NCI-H187 (cell line): ENCODE data around the gene SLC13A4.
"Not testable (repeated sequence)": the region's sequence is repeated elsewhere in the genome, so short reads cannot be mapped to it uniquely, and the experiment has no call there.

Experiments used
- DNase-seq, 2 experiments: peaks; one replicate each; lab custom pipeline; 2025; lab: John Stamatoyannopoulos, UW

SLC13A4 gene

DNA sequence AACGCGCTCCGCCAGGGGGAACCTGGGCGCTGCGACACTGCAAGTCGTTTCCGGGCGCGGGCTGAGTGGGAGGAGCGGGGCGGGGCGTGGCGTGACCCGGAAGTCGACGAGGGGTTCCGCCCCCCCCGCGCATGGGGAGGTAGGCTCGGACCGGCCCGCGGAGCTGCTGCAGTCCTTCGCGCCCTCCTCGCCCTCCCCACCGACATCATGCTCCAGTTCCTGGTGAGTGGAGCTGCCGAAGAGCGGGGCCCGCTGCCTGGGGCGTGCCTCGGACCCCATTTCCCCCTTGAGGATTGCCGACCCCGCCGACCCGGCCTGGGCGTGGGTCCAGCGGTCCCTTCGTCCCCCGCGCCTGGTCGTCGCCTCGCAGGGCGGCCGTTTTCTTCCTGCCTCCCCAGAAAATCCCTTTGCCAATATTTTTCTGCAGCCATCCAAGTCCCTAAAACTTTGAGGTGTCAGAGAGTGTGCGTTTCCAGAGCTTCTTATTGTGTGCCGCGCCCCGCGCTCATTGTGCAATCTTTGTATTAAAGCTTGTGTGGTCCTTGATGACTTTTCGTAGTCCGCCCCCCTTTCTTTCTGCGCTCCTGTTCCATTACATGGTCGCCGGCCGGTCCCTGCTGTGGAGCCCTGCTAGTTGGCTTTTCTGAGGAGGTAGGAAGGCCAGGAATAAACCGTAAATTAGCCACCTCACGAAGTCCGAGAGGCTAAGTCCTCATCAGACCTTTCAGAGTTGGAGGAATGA is 65.4 kb downstream of the SLC13A4 start, which contains the start of gene STMP1:
Gene STMP1 (plus strand): TSS at position 142 of the 742 bp plus-strand sequence.
- peak; percentile 86 to 97 for DNase-seq

DNA sequence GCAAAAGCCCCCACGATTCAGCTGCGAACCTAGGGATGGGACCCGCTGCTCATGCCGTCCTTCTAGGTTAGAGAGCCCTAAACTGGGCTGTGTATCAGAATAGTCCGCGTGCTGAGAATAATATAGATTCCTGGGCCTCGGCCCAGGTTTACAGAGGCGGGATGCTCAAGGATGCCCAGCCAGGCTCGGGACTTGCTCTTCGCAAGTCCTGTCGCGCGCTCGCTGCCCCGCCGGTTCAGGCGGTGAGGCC is 65.9 kb downstream of the SLC13A4 start:
- no peak for DNase-seq

DNA sequence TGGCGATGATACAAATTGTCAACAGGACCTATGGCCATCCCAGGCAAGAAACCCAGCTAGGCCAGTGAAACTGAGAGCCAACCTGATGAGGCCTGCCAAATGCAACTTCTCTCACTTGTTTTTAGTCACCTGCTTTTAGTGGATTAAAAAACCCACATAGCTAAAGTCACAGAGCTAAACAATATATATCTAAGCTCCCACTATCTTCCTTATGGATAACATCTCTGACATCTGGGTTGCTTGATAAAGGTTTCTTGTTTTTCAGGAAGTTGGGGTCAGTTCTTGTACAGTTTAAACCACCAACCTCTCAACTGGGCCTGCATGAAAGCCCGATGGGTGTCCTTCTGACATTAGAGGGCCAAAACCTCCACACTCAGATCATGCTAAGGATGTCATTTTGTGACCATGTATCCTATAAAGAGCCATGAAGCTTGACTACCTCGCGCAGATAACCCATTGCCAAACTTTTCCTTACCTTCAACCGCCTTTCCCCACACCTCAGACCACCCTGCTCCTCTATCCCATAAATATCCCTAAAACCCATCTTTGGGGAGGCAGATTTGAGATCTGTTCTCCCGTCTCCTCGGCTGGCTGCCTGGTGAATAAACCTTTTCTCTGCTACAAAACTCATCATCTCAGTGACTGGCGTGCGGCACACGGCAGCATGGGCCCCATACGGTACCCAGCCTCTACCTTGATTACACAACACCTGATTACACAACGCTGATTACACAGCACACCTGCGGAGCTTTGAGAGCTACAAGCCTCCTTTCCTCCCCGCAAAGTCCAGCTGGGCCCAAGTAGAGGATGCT is 66.5 kb downstream of the SLC13A4 start:
- no peak for DNase-seq

DNA sequence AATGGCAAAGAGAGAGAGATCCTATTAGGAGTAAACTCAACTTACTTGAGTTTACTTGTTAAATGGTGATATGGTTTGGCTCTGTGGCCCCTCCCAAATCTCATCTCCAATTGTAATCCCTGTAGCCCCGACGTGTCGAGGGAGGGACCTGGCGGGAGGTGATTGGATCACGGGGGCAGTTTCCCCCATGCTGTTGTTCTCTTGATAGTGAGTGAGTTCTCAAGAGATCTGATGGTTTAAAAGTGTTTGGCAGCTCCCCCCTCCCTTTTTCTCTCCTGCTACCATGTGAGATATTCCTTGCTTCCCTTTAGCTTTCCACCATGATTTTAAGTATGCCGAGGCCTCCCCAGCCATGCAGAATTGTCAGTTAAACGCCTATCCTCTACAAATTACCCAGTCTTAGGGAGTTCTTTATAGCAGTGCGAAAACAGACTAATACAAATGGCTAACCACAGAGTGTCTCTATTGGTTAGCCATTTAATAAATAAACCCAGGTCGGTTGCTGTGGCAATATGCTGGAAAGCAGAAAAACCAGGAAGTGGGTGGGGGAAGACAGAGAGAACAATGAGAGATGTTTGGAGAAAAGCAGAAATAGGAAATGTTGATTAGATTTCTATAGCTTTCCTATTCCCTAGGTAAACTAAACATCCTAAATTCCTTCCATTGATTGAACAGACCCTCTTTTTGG is 68.7 kb downstream of the SLC13A4 start:
- DNase-seq, result no peak

DNA sequence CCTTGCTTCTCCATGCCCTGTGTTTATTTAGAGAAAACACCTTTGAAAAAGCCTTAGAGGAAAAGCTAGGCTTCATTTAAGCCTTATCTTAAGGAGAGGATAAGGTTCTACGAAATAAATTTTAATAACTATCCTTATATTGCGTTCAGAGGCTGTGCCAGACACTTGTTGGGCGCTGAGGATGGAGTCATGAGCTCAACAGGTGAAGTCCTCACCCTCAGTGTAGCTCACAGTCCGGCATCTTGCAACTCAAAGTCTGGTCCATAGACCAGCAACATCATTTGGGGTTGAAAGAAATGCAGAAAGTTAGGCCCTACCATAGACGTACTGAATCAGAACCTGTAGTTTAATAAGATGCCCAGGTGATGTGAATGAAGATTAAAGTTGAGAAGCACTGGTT is 69.4 kb downstream of the SLC13A4 start:
- DNase-seq, result no peak

DNA sequence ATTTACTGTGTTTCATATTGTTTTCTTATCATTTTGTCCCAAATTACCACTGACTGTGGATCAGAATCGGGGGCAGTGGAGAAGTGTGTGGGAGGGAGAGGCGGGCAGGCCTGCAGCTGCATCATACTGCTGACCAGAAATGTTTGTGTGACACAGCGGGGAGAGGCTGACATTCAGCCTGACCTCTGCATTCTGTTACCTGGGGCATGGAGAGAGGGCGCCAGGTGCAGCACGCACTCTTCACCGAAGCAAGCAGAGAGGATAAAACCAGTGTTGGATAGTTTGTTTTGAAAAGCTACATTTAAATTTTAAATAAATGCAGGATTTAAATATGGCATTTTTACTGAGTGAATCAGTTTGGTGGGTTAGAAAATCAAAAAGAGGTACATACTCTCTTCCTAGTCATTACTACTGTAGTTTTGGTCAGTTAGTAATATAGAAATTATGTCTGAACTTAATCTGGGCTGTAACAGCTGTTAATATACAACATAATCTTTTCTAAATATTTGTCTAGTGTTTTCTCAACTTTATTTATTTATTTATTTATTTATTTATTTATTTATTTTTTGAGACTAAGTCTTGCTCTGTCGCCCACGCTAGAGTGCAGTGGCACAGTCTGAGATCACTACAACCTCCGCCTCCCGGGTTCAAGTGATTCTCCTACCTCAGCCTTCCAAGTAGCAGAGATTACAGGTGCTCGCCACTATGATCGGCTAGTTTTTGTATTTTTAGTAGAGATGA is 74.5 kb downstream of the SLC13A4 start:
- no peak for DNase-seq

DNA sequence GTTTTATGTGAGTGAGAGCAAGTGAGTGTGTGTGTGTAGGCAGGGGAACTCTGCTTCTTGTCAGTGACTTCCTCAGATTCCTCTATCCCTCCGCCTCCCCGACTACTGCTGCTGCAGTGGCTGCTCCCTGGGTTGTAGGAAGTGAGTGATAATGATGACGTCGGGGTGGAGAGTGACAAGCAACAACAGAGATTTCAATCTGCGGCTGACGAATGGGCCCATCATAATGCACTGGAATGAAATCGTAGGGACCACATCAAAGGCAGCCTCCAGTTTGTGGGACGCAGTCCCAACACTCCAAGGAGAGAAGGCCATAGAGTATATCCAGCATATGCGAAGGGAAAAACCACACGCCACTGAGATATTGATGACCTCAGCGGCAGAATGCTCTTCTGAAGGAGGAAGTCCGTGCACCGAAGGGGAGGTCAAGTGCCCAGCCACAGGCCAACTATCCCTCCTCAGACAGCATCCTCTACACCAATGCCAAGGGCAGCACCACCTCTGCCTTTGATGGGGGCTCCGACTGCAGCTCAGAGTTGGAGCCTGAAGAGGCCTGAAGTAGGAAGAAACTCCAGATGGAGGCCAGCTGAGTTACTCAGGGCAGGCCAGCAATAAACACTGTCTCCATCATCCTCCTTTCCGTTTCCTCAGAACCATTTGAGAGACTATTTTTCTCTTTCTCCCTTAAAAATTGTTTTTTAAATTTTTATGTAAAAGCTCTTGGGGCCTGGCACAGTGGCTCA is 77.0 kb downstream of the SLC13A4 start:
- DNase-seq, result no peak

DNA sequence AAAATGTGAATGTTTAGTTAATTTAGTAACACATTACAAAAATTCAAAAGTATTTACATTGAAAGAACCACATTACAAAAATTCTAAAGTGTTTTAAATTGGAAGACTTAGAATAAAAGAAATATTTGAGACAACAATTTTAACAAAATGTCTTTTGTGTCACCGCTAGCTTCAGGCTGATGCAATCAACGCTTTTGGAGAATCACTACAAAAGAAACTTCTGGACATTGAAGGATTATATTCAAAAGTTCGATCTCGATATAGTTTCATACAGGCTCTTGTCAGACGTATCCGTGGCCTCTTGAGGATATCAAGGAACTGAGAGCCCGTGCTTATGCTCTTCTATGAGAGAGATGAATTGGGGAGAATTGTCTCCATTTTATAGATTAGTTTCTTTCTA is 79.8 kb downstream of the SLC13A4 start:
- DNase-seq, result no peak

DNA sequence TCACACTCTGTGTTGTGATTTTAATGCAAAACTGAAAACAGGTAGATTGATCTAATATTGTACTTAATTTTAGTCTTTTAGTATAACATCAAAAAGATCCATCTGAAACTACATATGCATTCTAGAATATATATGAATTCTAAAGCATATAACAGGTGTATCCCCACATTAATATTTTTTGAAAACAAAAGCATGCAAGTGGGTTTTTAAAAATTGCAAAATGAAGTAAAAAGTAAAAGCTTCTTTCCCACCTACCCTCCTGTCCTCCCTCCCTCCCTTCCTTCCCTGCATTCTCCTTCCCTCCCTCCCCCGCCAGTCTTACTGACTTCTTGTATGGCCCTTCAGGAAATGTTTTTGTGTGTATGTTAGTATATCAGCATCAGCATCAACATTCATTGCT is 80.2 kb downstream of the SLC13A4 start:
- no peak for DNase-seq

DNA sequence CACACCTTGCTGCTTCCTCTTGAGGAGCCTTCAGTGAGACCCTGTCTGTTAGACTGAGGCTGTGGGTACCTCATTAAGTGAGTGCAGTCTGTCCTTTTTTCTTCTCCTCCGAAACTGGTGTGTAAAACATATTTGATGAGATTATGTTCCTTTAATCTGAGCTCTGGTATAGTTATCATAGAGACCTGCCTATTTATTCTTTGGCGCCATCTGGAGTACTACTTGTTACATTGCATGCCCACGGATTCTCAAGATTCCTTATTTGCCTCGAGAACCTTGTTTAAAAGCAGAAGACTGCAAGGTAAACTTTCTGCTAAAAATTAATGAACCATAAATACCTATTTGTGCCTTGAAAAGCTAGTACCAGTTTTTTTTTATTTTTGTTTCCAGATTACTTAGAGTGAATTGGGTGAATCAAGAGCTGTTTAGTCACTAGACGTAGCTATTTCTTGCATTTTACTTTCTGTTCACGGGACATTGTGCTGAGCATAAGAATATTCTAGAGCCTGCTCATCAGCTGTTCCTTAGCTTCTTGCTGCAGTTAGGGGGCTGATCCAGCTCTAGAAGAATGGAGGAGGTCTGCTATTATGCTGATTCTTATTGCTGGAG is 82.6 kb downstream of the SLC13A4 start:
- DNase-seq, result no peak

DNA sequence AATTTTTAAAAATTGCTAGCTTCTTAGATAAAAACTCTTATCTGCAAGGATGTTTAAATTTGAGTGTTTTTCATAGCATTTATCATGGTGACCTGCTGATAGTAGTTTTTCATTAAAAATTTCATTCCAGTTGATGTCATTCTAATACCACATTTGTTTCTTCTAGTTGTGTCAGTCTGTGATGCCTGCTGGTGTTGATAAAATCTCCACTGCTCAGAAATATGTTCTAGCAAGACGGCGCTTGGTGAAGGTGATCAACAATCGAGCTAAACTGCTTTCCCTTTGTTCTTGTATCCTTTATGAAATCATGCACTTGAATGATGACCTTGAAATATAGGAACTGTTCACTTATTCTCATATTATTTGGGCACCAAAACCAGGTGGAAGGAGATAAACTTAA is 83.3 kb downstream of the SLC13A4 start:
- DNase-seq, result no peak

DNA sequence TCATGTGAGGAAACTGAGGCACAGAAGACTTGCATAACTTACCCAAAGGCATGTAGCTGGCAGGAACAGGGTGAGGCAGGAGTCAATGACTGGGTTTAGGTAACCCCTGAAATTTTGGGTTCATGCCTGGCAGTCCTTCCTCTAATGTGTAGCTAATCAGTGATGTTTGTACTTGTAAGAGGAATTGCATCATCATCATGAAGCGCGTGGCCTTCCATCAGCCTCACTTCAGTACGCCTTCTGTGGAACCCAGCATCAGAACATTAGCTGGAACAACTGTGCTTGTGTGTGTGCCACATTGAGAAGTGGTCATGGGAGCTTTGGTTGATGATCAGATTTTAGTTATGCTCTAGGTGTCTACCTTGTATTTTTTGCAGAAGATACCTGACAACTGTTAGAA is 83.8 kb downstream of the SLC13A4 start:
- no peak for DNase-seq

DNA sequence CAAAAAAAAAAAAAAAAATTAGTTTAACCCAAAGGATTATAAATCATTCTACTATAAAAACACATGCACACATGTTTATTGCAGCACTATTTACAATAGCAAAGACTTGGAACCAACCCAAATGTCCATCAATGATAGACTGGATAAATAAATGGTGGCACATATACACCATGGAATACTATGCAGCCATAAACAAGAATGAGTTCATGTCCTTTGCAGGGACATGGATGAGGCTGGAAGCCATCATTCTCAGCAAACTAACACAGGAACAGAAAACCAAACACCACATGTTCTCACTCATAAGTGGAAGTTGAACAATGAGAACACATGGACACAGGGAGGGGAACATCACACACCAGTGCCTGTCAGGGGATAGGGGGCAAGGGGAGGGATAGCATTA is 88.3 kb downstream of the SLC13A4 start:
- not testable (repeated sequence) for DNase-seq

DNA sequence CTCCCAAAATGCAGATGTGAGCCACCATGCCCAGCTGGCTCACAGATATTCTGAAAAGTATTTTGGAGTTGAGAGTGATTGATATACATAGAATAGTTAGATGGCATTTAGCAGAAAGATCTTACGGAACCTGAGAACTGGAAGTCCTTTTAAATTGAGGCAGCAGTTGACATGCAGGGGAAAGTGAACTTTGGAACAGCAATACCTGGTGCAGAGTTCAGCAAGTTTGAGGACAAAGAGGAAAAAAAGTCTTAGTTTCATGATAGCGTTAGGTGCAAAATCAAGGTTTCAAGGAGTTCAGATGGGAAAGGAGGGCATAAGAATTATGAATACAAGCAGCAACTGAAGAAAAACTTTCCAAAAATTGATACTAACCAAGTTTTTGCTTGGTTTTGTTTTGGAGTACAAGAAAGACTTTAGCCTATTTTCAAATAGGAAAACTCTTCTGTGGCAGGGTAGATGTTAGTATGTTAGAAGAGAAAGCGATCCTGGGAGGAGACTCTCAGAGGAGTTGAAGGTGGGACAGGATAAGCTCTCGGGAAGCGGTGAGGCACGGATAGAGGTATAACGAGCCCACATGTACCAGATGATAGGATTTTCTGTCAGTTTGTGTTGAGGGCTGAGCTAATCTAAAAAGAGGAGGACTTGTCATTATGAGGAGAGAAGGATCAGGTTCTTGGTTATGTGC is 93.7 kb downstream of the SLC13A4 start:
- DNase-seq, result no peak
